PC-9 (cell line): ENCODE data around the gene NFIX. TPM values are rescaled to one million over a fixed set of nuclear protein-coding genes. Genes with fewer than 3 reads are reported as not detected.
A peak's percentile ranks its signal among the peaks of the same experiment; 100 is the strongest.

Experiments
- BruUV-seq: library from RNA; stranded (reverse); fragments of 400-500 nt; replicated peaks from 2 replicates; lab custom pipeline; 2021; lab: Mats Ljungman, UMichigan
- CTCF ChIA-PET: fragments of 300-600 bp; sonication (Branson Sonifier 250); formaldehyde crosslinking; loops from one replicate; lab custom pipeline; 2022; ENCODE audit warnings: antibody characterized with exemption; lab: Charles Lee
- POLR2A ChIA-PET: fragments of 300-600 bp; sonication (Branson Sonifier 250); formaldehyde crosslinking; loops from one replicate; lab custom pipeline; 2022; ENCODE audit warnings: antibody characterized with exemption; ENCODE audit not compliant: unreplicated experiment; lab: Charles Lee
- DNase-seq, 2 experiments: peaks; one replicate each; pipeline versions ENCODE4 v3.0.0 to v3.0.0-alpha.2; 2015 to 2022; ENCODE audit warnings: mixed read lengths in 1 of 2
- H2AFZ ChIP-seq: fragments of 200-600 bp; sonication (generic); 2 replicates; pipeline ENCODE4 v1.8.1; 2017; ENCODE audit warnings: antibody characterized with exemption
- H3F3A ChIP-seq: fragments of 200-600 bp; sonication (generic); 2 replicates; pipeline ENCODE4 v1.8.1; 2017; ENCODE audit warnings: antibody characterized with exemption, mild to moderate bottlenecking, low read depth; ENCODE audit not compliant: insufficient read depth
- H3K27ac ChIP-seq: fragments of 200-600 bp; sonication (generic); 2 replicates; pipeline ENCODE4 v1.6.1; 2016; ENCODE audit warnings: mixed run types
- H3K27me3 ChIP-seq: fragments of 200-600 bp; sonication (generic); 2 replicates; pipeline ENCODE4 v1.6.1; 2016; ENCODE audit warnings: low read depth, mixed run types; ENCODE audit not compliant: insufficient read depth
- H3K36me3 ChIP-seq: fragments of 200-600 bp; sonication (generic); 2 replicates; pipeline ENCODE4 v1.6.1; 2016; ENCODE audit warnings: low read depth, mixed run types
- H3K4me1 ChIP-seq: fragments of 200-600 bp; sonication (generic); replicated peaks from 2 replicates; pipeline ENCODE4 v1.6.1; 2016; ENCODE audit warnings: mixed run types; ENCODE audit not compliant: insufficient read depth
- H3K4me2 ChIP-seq: fragments of 200-600 bp; sonication (generic); 2 replicates; pipeline ENCODE4 v1.6.1; 2017; ENCODE audit warnings: mixed run types
- H3K4me3 ChIP-seq: fragments of 200-600 bp; sonication (generic); 2 replicates; pipeline ENCODE4 v1.6.1; 2016; ENCODE audit warnings: mixed run types
- H3K79me2 ChIP-seq: fragments of 200-600 bp; sonication (generic); 2 replicates; pipeline ENCODE4 v1.6.1; 2017; ENCODE audit warnings: low read depth, mixed run types
- H3K9me2 ChIP-seq: fragments of 200-600 bp; sonication (generic); 2 replicates; pipeline ENCODE4 v1.8.1; 2017; ENCODE audit warnings: mild to moderate bottlenecking; ENCODE audit not compliant: insufficient read depth
- H3K9me3 ChIP-seq: fragments of 200-600 bp; sonication (generic); 2 replicates; pipeline ENCODE4 v1.8.1; 2016; ENCODE audit warnings: low read depth; ENCODE audit not compliant: insufficient read depth
- H4K20me1 ChIP-seq: fragments of 200-600 bp; sonication (generic); 2 replicates; pipeline ENCODE4 v1.8.1; 2017; ENCODE audit not compliant: insufficient read depth
- CTCF ChIP-seq: fragments of 200-600 bp; sonication (generic); conservative IDR thresholded peaks from 2 replicates; pipeline ENCODE4 v1.6.1; 2017; ENCODE audit warnings: mixed run types, antibody characterized with exemption, mild to moderate bottlenecking, moderate library complexity
- EZH2 ChIP-seq: fragments of 200-600 bp; sonication (generic); IDR thresholded peaks from 2 replicates; pipeline ENCODE4 v1.8.0; 2017; ENCODE audit warnings: antibody characterized with exemption, low read depth
- intact Hi-C: fragments of 100-400 bp; cut with micrococcal nuclease; formaldehyde crosslinking; loops from one replicate; pipeline ENCODE4 v1.10.0; 2022; ENCODE audit not compliant: unreplicated experiment
- total RNA-seq: library from RNA; stranded (reverse); gene quantifications from 2 replicates; pipeline ENCODE4 v1.2.3, GENCODE V29; 2021

The NFIX gene
- total RNA-seq, 1 experiment from 2014 or later: 24.2 TPM

GRCh38 chr19:13012390-13012689 is 17.1 kb downstream of the NFIX start:
- POLR2A ChIA-PET: no interaction called here
- intact Hi-C loops: no loop called here

GRCh38 chr19:13012690-13013608 is 17.7 kb downstream of the NFIX start:
- H3F3A ChIP-seq: peaks cover 4% of the 10 kb centered on the region; the same call in 1 of the 2 replicates
- H3K4me3 ChIP-seq: peak overlapping the region; percentile 41; the same call in 1 of the 2 replicates
- peak in 1 of 2 experiments; percentile 34 for DNase-seq
- H3K27me3 ChIP-seq: peaks cover 7% of the 10 kb centered on the region; the same call in 1 of the 2 replicates
- ChIA-PET CTCF (interaction anchor here (0.6 kb wide), 1 partner anchor 297 kb away, joined by 3 read pairs; no protein-coding TSS in a partner anchor), POLR2A (interaction anchor here (0.5 to 0.7 kb wide), 3 partner anchors 42 to 1398 kb away, joined by 3 to 16 read pairs (median 3); no protein-coding TSS in a partner anchor)
- H3K36me3 ChIP-seq: no peaks in the 10 kb centered on the region
- no peaks in the 10 kb centered on the region for H3K79me2 ChIP-seq
- no peak overlapping the region for H3K27ac ChIP-seq
- BruUV-seq: TSS peak; percentile 93
- H2AFZ ChIP-seq: peak overlapping the region; percentile 79
- TF ChIP-seq CTCF (no peak), EZH2 (no peak)
- peak overlapping the region; percentile 76 for H3K4me2 ChIP-seq
- no peaks in the 10 kb centered on the region for H3K9me2 ChIP-seq
- no peaks in the 10 kb centered on the region for H4K20me1 ChIP-seq
- H3K9me3 ChIP-seq: no peaks in the 10 kb centered on the region
- intact Hi-C loops: no loop called here
- peaks cover 13% of the 10 kb centered on the region for H3K4me1 ChIP-seq

More at GRCh38 chr19:13012390-13012689, 17.1 kb downstream of the NFIX start:
- Histone ChIP-seq H3K4me1 (peaks cover 13% of the 10 kb centered on the region), H4K20me1 (no peaks in the 10 kb centered on the region), H3K79me2 (no peaks in the 10 kb centered on the region), H3K9me2 (no peaks in the 10 kb centered on the region), H3K36me3 (no peaks in the 10 kb centered on the region), H3K27ac (no peak overlapping the region), H2AFZ (no peak overlapping the region), H3K27me3 (peaks cover 7% of the 10 kb centered on the region; the same call in 1 of the 2 replicates), H3K4me3 (no peak overlapping the region), H3F3A (peaks cover 4% of the 10 kb centered on the region; the same call in 1 of the 2 replicates), H3K4me2 (no peak overlapping the region), H3K9me3 (no peaks in the 10 kb centered on the region)
- DNase-seq: no peak
- CTCF ChIA-PET: no interaction called here
- TF ChIP-seq EZH2 (no peak), CTCF (no peak)
- BruUV-seq: no TSS peak

GRCh38 chr19:13013649-13014048 is 18.4 kb downstream of the NFIX start:
- Histone ChIP-seq H3K79me2 (no peaks in the 10 kb centered on the region), H3K4me3 (peak overlapping the region; percentile 41; the same call in 1 of the 2 replicates), H3K9me2 (no peaks in the 10 kb centered on the region), H2AFZ (no peak overlapping the region; the same call in 1 of the 2 replicates), H3K27ac (no peak overlapping the region), H3K4me2 (peak overlapping the region; percentile 76), H3K27me3 (peaks cover 7% of the 10 kb centered on the region; the same call in 1 of the 2 replicates), H3K9me3 (no peaks in the 10 kb centered on the region), H3K4me1 (peaks cover 13% of the 10 kb centered on the region), H3F3A (peaks cover 4% of the 10 kb centered on the region; the same call in 1 of the 2 replicates), H3K36me3 (no peaks in the 10 kb centered on the region), H4K20me1 (no peaks in the 10 kb centered on the region)
- ChIA-PET CTCF (interaction anchor here (0.6 kb wide), 2 partner anchors 13 to 298 kb away, joined by 3 to 7 read pairs; no protein-coding TSS in a partner anchor), POLR2A (interaction anchor here (0.5 to 0.7 kb wide), 3 partner anchors 41 to 1398 kb away, joined by 3 to 16 read pairs (median 3); no protein-coding TSS in a partner anchor)
- intact Hi-C loops: no loop called here
- DNase-seq: no peak
- no peak for TF ChIP-seq EZH2
- TF ChIP-seq CTCF: no peak
- BruUV-seq: no TSS peak
